Measurements from ENCODE around the gene ZNF335.
"Not testable (repeated sequence)": the region's sequence is repeated elsewhere in the genome, so short reads cannot be mapped to it uniquely, and the experiment has no call there.

The ZNF335 gene

GRCh38 chr20:46002008-46002407 lies 30.0 kb upstream of the ZNF335 start:
- DNase-seq (ENCODE audit: low read depth), result no peak

- no peak for DNase-seq (ENCODE audit: low read depth)
These were observed 29.5 kb upstream of the ZNF335 start for GRCh38 chr20:46001498-46001897.

- DNase-seq (ENCODE audit: low read depth), result no peak
These were observed 28.4 kb upstream of the ZNF335 start for GRCh38 chr20:46000262-46000996.

- no peak for DNase-seq (ENCODE audit: low read depth)
These were observed 27.7 kb upstream of the ZNF335 start for GRCh38 chr20:45999557-46000261.

- peak; percentile 51 for DNase-seq (ENCODE audit: low read depth)
These were observed 26.8 kb upstream of the ZNF335 start for GRCh38 chr20:45998761-45999160.

GRCh38 chr20:45998337-45998736 lies 26.3 kb upstream of the ZNF335 start:
- DNase-seq (ENCODE audit: low read depth), result no peak

GRCh38 chr20:45997187-45997586 lies 25.2 kb upstream of the ZNF335 start:
- DNase-seq (ENCODE audit: low read depth), result no peak

GRCh38 chr20:45995495-45996097 lies 23.6 kb upstream of the ZNF335 start:
- DNase-seq (ENCODE audit: low read depth), result not testable (repeated sequence)

GRCh38 chr20:45994761-45995493 lies 22.9 kb upstream of the ZNF335 start:
- no peak for DNase-seq (ENCODE audit: low read depth)

GRCh38 chr20:45993197-45993951 lies 21.4 kb upstream of the ZNF335 start:
- no peak for DNase-seq (ENCODE audit: low read depth)

GRCh38 chr20:45991616-45992015 lies 19.6 kb upstream of the ZNF335 start:
- peak; percentile 45 for DNase-seq (ENCODE audit: low read depth)

GRCh38 chr20:45988830-45989229 lies 16.8 kb upstream of the ZNF335 start:
- DNase-seq (ENCODE audit: low read depth), result not testable (repeated sequence)

GRCh38 chr20:45987108-45987780 lies 15.2 kb upstream of the ZNF335 start:
- DNase-seq (ENCODE audit: low read depth), result peak; percentile 60

- DNase-seq (ENCODE audit: low read depth), result no peak
These were observed 13.6 kb upstream of the ZNF335 start for GRCh38 chr20:45985573-45985972.

- DNase-seq (ENCODE audit: low read depth), result no peak
These were observed 11.3 kb upstream of the ZNF335 start for GRCh38 chr20:45983279-45983743.

GRCh38 chr20:45981261-45981660 lies 9.3 kb upstream of the ZNF335 start:
- DNase-seq (ENCODE audit: low read depth), result no peak

GRCh38 chr20:45976086-45976485 lies 4.1 kb upstream of the ZNF335 start:
- no peak for DNase-seq (ENCODE audit: low read depth)

- DNase-seq (ENCODE audit: low read depth), result no peak
These were observed 3.7 kb upstream of the ZNF335 start for GRCh38 chr20:45975686-45976085.

- no peak for DNase-seq (ENCODE audit: low read depth)
These were observed 3.0 kb upstream of the ZNF335 start for GRCh38 chr20:45974896-45975565.

GRCh38 chr20:45972500-45973183 lies 639 bp upstream of the ZNF335 start:
- DNase-seq (ENCODE audit: low read depth), result no peak

All from CMK (cell line).